LNCaP clone FGC (cell line): Measurements from ENCODE around the gene TAS2R38.
"Not testable (repeated sequence)": the region's sequence is repeated elsewhere in the genome, so short reads cannot be mapped to it uniquely, and the experiment has no call there.

Source experiments
- DNase-seq: peaks from one replicate; pipeline ENCODE4 v3.0.0-alpha.2; 2011; ENCODE audit warnings: low read depth
- H3K4me3 ChIP-seq: 2 replicates; pipeline ENCODE4 v1.5.1; 2011; ENCODE audit warnings: mild to moderate bottlenecking, low read depth, low read length, control low read depth
- TF ChIP-seq, protein P1 (sequence below): IDR thresholded peaks from 2 replicates; pipeline ENCODE4 v1.5.1; 2012; ENCODE audit warnings: mild to moderate bottlenecking; ENCODE audit not compliant: control insufficient read depth, insufficient read depth; ENCODE audit errors: extremely low read depth

TAS2R38 gene

GRCh38 chr7:141991140-141991539 lies 17.6 kb upstream of the TAS2R38 start:
- TF ChIP-seq, protein P1, sequence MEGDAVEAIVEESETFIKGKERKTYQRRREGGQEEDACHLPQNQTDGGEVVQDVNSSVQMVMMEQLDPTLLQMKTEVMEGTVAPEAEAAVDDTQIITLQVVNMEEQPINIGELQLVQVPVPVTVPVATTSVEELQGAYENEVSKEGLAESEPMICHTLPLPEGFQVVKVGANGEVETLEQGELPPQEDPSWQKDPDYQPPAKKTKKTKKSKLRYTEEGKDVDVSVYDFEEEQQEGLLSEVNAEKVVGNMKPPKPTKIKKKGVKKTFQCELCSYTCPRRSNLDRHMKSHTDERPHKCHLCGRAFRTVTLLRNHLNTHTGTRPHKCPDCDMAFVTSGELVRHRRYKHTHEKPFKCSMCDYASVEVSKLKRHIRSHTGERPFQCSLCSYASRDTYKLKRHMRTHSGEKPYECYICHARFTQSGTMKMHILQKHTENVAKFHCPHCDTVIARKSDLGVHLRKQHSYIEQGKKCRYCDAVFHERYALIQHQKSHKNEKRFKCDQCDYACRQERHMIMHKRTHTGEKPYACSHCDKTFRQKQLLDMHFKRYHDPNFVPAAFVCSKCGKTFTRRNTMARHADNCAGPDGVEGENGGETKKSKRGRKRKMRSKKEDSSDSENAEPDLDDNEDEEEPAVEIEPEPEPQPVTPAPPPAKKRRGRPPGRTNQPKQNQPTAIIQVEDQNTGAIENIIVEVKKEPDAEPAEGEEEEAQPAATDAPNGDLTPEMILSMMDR: no peak
- H3K4me3 ChIP-seq: no peak overlapping the region
- no peak for DNase-seq

GRCh38 chr7:141990011-141990725 lies 16.6 kb upstream of the TAS2R38 start:
- TF ChIP-seq, protein P1: no peak
- H3K4me3 ChIP-seq: no peak overlapping the region
- DNase-seq: no peak

DNA sequence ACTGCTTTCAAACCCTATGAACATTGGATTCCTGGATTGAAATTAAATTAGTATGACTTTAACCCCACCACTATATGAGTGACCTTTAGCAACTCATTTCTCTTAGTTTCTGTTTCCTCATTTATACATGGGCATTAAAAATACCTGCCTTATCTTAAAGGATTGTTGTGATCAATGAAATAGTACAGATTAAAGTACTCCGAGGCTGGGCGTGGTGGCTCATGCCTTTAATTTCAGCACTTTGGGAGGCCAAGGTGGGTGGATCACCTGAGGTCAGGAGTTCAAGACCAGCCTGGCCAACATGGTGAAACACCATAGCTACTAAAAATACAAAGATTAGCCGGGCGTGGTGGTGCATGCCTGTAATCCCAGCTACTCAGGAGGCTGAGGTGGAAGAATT lies 14.2 kb upstream of the TAS2R38 start:
- not testable (repeated sequence) for H3K4me3 ChIP-seq, DNase-seq

GRCh38 chr7:141986923-141987322 lies 13.3 kb upstream of the TAS2R38 start:
- H3K4me3 ChIP-seq: no peak overlapping the region
- TF ChIP-seq, protein P1: no peak
- DNase-seq: no peak

- not testable (repeated sequence) for DNase-seq
- H3K4me3 ChIP-seq: peak overlapping the region; percentile 33
Measured at GRCh38 chr7:141985926-141986325, 12.4 kb upstream of the TAS2R38 start.

GRCh38 chr7:141979568-141979967 lies 6.0 kb upstream of the TAS2R38 start:
- H3K4me3 ChIP-seq: no peak overlapping the region
- DNase-seq: no peak
- TF ChIP-seq, protein P1: no peak

GRCh38 chr7:141978351-141978750 lies 4.8 kb upstream of the TAS2R38 start:
- no peak overlapping the region for H3K4me3 ChIP-seq
- no peak for DNase-seq
- TF ChIP-seq, protein P1: no peak

GRCh38 chr7:141976524-141977245 lies 3.1 kb upstream of the TAS2R38 start:
- H3K4me3 ChIP-seq: no peak overlapping the region
- TF ChIP-seq, protein P1: no peak
- no peak for DNase-seq
